Islet of Langerhans (tissue), 1 donor: ENCODE measurements around the gene PLCH1.
"Not testable (repeated sequence)": the region's sequence is repeated elsewhere in the genome, so short reads cannot be mapped to it uniquely, and the experiment has no call there.

Source experiments
- FAIRE-seq: peaks from one replicate; lab custom pipeline; 2011; peaks lifted over from hg19 to GRCh38; lab: Jason Lieb, UNC

Gene PLCH1

DNA sequence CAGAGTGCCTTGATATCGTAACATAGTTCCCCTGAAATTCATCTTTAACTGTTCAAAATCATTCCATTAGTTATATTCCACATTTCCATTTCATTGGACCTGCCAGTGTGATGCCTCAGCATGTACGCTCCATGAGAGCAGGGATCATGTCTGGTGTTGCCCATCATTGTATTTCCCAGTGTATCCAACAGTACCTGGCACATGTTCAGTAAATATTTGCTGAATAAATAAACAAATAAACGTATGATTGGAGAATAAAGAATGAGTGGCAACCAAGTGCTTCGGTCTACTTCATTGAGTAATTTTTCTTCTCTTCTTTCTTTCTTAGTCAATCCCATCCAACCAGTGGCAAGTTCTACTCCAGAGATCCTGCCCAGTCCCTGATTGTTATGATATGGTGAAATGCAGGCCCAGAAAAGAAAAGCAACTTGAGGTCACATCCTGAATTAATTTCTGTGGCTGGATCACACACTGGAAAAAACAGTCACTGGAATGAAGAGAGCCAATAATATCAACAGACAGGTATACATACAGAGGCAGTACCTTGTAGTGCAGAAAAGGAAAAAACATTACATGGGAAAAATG is 101.2 kb downstream of the PLCH1 start:
- FAIRE-seq, result no peak

DNA sequence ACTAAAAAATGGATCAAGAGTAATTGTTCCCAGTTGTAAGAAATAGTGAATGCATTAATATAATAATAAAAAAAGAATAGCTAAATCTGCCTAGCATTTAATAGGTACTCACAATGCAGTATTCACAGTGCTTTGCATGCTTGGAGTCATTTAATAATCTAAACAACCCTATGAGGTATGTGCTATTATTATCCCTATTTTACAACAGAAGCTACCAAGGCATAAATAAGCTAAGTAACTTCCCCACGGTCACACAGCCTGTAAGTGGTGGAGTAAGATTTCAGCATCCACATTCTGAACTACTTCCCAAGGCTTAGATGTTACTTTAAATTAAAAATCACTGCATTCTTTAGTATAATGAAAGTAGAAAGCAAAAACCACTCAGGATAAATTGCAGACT is 102.9 kb downstream of the PLCH1 start:
- no peak for FAIRE-seq

DNA sequence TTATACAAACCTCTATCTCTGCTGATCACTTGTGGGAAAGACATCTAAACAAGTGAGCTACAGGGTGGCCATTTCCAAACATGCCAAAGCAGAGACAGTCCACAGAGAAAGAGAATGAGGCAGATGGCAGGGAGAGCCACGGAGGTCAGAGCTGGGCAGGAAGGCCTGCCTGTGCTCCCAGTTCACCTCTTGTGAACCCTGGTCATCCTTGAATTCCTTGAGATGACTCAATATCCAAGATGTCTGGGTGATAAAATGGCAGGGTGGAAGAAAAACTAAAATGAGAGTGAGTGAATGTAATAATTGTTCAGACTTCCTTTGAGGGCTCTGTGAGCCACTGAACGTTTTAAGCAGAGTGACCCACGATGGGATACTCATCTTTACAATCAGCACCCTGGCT is 104.8 kb downstream of the PLCH1 start:
- no peak for FAIRE-seq

DNA sequence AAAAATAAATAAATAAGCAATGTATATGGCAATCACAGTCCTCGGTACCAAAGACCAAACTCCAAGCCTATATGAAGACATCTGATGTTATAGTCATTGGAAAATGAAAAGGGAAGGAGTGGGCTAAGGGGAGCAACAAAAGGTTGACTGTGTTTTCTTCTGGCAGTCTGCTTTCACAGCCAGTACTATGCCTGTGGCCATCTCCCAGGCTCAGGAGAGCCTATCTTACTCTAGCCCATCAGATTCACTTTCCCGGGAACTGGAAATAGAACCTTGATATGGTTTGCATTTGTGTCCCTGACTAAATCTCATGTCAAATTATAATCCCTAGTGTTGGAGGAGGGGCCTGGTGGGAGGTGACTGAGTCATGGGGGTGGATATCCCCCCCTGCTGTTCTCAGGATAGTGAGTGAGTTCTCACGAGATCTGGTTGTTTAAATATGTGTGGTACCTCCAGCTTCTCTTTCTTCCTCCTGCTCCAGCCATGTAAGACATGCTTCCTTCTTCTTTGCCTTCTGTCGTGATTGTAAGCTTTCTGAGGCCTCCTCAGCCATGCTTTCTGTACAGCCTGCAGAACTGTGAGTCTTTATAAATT is 105.3 kb downstream of the PLCH1 start:
- FAIRE-seq, result no peak

DNA sequence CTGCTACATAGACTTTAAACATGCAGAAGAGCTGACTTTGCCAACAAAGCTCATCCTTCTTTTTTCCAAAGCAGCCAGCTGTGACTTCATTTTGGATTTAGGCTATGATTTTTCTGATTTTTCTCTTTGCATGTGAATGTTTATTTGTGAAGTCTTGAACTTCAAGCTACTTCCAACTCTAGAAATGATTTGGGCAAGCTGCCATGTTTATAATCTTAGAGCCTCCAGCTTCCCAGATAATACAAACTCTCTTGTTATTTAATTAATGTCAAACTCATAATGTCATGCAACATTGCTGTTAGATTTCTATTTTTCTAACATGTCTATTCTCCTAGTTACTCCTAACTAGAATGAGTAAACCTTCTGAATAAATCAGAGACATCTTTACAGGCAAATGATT is 106.4 kb downstream of the PLCH1 start:
- FAIRE-seq, result not testable (repeated sequence)

DNA sequence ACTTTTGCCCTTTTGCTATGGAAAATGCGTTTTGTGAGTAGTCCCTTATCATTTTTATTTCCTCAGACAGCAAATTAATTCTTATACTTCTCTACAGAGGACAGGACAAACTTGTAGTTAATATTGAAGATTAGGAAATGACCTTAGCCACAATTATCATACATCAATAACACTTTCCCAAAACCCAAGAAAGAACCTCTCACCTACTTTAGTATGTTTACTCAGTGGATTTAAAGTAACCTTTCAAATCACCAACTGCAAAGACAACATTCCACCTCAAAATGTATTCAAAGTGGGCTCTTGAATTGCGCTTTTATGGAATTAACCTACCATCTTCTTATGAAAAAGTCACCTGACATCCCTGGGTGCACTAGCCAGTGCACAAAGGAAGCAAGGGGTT is 107.3 kb downstream of the PLCH1 start:
- no peak for FAIRE-seq

DNA sequence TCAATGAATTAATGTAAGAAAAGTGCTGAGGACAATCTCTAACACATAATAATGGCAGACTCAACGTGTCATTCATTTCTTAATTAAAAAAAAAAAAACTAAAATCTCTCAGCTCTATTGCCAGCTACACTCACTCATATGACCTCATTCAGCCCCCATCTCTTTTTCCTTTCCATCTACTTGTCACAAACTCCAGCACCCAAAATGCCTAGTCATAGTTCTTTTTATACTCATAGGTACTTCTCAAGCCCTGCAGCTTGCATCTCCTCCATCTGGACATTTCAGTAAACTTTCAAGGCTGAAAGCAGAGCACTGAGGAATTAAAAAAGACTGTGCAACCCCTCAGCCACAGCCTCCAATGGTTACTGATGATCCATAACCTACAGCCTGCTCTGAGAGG is 109.8 kb downstream of the PLCH1 start:
- no peak for FAIRE-seq

DNA sequence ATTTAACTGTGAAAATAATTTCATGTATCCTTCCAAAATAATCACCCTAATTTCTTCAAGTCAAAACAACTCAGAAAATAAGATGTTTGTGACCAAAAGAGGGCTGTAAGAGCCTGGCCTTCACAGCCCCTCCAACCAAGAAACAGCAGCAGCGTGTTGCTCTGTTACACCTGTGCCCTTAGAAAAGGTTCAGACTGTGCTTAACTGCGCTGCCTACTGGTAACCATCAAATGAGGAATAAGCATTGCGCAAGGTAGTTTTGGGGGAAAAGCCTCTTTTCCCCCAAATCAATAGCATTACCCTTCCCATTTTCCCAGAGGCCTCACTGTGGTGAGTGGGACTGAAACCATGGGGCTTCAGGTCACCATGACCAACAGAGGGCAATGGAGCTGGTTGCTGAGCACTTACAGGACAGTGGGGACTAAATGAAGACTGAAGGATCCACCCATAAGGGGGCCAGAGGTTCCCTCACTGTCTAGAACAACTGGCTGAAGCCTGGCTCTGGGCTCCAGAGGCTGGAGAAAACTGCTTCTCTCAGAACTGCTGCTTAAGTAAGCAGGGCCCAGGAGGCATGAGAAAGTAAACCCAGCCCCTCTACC is 110.7 kb downstream of the PLCH1 start:
- no peak for FAIRE-seq

DNA sequence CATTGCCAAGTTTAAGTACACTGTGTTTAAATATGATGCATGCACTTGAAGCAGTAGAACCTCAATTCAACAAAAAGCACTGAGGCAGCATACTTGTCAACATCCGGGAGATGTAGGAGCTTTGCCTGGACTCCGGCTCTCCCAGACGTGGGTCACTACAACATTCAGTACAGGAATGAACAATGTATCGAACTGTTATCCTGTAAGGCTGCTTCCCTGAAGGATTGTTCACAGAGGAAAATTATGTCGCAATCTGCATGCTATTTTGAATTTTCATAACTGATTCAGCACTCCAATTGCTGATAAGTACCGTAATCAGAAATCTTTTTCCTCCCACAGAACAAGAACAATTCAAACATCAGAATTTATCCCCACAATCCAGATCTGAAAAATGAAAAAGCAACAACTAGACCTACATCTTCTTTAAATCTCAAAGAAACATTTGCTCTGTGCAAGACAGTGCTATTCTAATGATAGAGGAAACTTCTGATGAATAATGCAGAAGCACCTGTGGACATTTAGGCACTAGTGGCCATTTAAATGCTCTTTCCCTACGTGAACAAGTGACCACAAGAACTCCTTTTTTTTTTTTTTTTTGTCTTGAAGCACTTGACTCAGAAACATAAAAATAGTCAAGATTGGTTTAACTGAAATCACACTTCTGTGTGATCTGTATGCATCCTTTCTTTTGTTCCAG is 113.4 kb downstream of the PLCH1 start:
- no peak for FAIRE-seq

DNA sequence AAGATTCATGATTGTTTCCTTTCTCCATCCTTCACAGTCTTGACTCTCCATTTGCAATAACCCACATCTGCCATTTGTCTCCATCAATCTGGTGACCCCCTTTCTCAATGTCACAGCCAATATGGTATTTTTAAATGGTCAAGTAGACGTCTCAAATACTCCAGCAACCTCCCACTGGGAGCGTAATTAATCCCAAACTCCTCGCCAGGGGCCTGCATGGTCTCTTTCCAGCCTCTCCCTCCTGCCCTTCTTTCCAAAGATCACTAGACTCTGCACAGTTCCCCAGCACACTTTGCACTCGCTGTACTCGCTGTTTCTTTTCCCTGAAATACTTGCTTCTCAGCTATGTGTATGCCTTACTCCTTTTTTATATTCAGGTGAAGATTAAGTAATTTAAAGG is 115.3 kb downstream of the PLCH1 start:
- no peak for FAIRE-seq

DNA sequence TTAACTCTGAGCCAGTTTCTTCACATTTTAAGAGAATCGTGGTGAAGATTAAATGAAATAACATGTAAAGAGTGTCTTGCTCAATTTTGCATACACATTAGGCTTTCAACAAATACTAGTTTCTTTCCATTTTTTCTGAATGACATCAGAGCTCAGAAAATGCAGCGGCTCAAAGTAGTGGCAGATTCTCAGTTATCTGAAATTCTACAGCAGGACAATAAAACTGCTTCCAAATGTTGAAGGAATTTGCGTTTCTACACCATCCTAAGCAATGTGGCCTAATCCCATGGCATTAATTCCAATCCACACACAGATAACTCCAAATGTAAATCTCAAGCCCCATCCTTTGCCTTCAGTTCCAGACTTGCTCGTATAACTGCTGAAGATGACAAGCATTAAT is 115.8 kb downstream of the PLCH1 start:
- no peak for FAIRE-seq

DNA sequence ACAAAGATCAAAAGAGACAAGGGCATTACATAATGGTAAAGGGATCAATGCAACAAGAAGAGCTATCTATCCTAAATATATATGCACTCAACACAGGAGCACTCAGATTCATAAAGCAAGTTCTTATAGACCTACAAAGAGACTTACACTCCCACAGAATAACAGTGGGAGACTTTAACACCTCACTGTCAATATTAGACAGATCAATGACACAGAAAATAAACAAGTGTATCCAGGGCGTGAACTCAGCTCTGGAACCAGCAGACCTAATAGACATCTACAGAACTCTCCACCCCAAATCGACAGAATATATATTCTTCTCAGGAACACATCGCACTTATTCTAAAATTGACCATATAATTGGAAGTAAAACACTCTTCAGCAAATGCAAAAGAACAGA is 122.2 kb downstream of the PLCH1 start:
- FAIRE-seq, result not testable (repeated sequence)

DNA sequence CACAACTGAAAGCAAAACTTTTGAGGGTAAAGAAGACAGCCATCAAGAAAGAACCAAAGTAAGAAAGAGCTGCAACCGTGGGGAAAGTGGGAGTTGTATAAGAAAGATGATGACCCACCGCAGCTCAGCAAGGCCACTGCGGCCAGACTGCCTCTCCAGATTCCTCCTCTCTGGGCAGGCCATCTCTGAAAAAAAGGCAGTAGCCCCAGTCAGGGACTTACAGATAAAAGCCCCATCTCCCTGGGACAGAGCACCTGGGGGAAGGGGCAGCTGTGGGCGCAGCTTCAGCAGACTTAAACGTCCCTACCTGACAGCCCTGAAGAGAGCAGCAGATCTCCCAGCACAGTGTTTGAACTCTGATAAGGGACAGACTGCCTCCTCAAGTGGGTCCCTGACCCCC is 124.3 kb downstream of the PLCH1 start:
- FAIRE-seq, result not testable (repeated sequence)

DNA sequence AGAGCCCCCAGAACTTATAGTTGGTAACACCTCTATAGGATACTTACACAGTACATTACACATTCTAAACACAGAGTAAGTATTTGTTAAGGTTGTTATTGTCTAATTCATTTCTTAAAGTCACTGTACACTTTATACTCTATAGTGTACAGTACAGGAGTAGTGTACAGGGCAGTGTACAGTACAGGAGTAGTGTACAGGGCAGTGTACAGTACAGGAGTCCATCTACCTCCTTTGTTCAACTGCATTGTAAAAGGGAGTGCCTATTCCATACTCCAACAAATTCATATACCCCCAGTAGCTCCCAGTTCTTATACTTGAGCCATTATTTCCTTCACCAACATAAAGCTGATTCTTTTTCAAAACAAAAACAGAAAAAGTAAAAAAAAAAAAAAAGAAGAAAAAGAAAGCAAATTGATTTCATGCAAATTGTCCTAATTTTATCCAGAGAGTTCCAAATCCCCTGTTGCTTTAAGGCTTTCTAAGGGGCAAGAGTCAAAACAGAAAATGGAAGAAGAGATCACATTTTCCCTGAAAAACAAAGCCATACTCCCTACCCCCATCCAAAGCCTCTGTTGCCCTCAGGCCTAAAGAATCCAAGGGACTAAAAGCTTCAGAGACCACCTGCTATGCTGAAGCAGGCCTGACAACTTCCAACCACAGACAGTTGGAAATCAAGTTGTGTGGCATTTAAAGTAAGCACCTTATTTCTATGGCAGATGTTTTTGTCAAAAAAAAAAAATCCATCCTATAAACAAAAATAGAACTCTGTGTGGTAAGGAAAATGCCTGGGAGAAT is 125.6 kb downstream of the PLCH1 start:
- no peak for FAIRE-seq

DNA sequence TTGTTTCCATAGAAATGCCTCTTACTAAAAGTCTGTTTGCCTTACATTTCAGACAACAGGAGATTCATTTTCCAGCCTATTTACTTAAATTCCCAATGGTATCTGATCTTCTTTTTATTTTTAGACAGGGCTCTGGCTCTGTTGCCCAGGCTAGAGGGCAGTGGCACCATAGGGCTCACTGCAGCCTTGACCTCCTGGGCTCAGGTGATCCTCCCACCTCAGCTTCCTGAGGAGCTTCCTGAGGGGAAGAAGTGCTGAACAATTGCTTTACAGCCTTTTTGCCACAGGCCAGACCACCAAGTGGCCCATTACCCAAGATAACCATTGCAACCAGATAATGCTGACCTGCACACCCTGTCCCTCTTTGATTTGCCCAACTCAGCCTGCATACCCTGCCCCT is 126.3 kb downstream of the PLCH1 start:
- no peak for FAIRE-seq

DNA sequence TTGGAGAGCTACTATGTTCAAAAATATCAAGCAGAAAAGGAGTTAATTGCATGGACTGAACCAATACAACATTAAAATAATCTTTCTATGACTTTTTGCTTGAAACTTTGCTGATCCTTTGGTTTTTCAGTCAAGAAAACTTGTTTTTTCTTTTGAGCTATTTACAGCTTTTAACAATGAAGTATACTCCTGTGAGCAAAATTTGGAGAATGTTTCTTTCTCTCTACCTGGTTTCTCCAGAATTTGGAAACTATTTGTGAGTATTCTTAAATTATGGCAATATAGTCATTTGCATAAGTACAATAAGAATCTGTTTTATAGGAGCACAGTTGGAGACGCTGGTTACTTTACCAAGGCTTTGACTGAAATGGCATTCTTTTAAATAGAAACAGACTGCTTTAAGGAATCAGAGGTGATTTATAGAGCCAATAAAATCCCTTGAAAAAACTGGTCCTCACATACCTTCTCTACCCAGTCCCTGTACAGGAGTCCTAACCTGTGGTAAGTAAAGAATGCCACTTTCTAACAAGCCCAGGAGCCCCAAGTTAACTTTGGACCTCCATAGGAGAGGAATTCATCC is 127.4 kb downstream of the PLCH1 start:
- FAIRE-seq, result peak; percentile 30

DNA sequence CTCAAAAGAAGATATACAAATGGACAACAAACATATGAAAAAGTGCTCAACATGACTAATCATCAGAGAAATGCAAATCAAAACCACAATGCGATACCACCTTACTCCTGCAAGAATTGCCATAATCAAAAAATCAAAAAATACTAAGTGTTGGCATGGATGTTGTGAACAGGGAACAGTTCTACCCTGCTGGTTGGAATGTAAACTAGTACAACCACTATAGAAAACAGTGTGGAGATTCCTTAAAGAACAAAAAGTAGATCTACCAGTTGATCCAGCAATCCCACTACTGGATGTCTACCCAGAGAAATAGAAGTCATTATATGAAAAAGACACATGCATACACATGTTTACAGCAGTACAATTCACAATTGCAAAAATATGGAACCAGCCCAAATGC is 129.7 kb downstream of the PLCH1 start:
- FAIRE-seq, result not testable (repeated sequence)

DNA sequence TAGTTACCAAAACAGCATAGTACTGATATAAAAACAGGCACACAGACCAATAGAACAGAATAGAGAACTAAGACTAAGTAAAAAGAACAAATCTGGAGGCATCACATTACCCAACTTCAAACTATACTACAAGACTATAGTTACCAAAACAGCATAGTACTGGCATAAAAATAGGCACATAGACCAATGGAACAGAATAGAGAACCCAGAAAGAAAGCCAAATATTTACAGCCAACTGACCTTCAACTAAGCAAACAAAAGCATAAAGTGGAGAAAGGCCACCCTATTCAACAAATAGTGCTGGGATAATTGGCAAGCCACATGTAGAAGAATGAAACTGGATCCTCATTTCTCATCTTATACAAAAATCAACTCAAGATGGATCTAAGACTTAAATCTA is 130.5 kb downstream of the PLCH1 start:
- not testable (repeated sequence) for FAIRE-seq

DNA sequence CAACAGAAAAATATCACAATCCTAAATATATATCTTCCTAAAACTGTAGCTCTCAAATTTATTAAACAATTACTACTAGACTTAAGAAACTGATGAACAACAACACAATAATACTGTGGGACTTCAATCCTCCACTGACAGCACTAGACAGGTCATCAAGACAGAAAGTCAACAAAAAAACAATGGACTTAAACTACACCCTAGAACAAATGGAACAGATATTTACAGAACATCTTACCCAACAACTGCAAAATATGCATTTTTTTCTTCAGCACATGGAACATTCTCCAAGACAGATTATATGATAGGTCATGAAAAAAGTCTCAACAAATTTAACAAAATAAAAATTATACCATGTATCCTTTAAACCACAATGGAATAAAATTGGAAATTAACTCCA is 133.4 kb downstream of the PLCH1 start:
- no peak for FAIRE-seq

DNA sequence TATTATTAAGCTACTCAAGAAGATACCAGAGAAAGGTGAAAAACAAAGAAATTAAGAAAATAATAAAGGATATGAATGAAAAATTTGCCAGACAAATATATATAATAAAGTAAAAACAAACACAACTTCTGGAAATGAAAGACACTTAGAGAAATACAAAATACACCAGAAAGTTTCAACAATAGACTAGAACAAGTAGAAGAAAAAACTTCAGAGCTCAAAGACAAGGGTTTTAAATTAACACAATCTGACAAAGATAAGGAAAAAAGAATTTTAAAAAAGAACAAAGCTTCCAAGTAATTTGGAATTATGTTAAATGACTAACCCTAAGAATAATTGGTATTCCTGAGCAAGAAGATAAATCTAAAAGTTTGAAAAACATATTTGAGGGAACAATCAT is 135.3 kb downstream of the PLCH1 start:
- no peak for FAIRE-seq

DNA sequence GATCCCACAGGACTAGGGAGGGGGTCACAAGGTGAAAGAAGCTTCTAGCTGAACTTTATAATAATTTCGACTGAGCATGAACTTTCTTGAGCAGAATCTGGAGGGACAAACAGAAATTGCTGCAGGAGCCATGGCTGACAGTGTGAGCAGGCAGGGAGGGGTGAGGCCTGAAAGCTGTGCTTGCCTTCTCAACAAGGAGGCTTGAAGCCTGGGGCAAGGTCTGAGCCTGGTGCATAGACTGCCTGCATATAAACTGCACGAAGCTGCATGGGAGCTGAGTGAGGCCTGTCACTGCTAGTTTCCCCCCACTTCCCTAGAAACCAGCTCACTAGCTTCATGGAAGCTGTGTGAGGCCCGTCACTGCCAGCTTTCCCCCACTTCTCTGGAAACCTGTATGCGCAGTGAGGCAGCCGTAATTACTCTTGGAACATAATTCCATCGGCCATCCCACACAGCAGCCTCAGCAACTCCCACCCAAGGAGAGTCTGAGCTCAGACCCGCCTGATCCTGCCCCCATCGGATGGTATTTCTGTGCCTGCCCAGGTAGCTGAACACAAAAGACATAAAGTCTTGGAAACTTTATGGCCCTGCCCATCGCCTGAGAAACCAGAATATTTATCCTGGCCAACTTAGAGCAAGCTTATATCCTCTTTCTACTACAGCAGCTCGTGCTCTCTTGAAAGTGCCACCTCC is 136.5 kb downstream of the PLCH1 start:
- no peak for FAIRE-seq

DNA sequence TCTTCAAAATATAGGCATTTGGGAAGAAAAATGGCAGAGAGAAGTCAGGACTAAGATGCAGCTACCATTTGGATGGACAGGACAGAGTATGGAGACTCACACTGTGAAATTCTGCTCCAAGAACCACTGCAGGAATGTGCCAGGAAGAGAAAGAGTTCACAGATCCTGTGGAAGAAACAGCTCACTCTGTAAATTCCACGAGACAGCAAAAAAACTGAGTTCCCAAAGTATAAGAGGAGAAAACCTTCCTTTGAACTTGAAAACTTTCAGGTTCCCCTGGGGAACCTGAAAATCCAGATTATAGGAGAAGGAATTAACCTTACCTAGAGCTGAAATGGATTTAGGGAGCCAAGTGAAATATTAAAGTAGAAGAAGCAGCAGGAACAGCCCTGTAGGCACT is 137.1 kb downstream of the PLCH1 start:
- no peak for FAIRE-seq
